Progenitor cell of endocrine pancreas (in vitro differentiated cells): ENCODE data around the gene AKR1C2. TPM values are rescaled to one million over a fixed set of nuclear protein-coding genes. Genes with fewer than 3 reads are reported as not detected.
A peak's percentile ranks its signal among the peaks of the same experiment; 100 is the strongest.
"Not testable (repeated sequence)": the region's sequence is repeated elsewhere in the genome, so short reads cannot be mapped to it uniquely, and the experiment has no call there.

Source experiments
- DNase-seq: peaks from one replicate; pipeline ENCODE4 v3.0.0; 2021; ENCODE audit warnings: low spot score; ENCODE audit not compliant: unreplicated experiment
- H3K27ac Mint-ChIP-seq: 2 replicates; pipeline ENCODE4 v1.8.0; 2021; ENCODE audit warnings: mild to moderate bottlenecking, moderate library complexity, mixed read lengths
- H3K27me3 Mint-ChIP-seq: 2 replicates; pipeline ENCODE4 v1.8.0; 2021; ENCODE audit warnings: mixed read lengths
- H3K36me3 Mint-ChIP-seq: 2 replicates; pipeline ENCODE4 v1.8.0; 2022; ENCODE audit warnings: mixed read lengths; ENCODE audit not compliant: insufficient read depth
- H3K4me1 Mint-ChIP-seq: 2 replicates; pipeline ENCODE4 v1.8.0; 2021; ENCODE audit warnings: low read depth, mixed read lengths
- H3K4me3 Mint-ChIP-seq: 2 replicates; pipeline ENCODE4 v1.8.0; 2021; ENCODE audit warnings: low read depth, mild to moderate bottlenecking, moderate library complexity, mixed read lengths
- H3K9me3 Mint-ChIP-seq: 2 replicates; pipeline ENCODE4 v1.8.0; 2021; ENCODE audit warnings: low read depth, mixed read lengths
- CTCF ChIP-seq: fragments of 200-600 bp; sonication (generic); IDR thresholded peaks from one replicate; pipeline ENCODE4 v1.5.0; 2021; ENCODE audit warnings: antibody characterized with exemption, mild to moderate bottlenecking; ENCODE audit not compliant: unreplicated experiment
- total RNA-seq: library from RNA; stranded (reverse); gene quantifications from 2 replicates; pipeline ENCODE4 v1.2.1, GENCODE V29; 2021

AKR1C2 gene
- total RNA-seq, 1 donor from 2014 or later, result 7.2 TPM

- Mint-ChIP-seq H3K4me1 (peaks cover 7% of the 10 kb centered on the region), H3K27me3 (no peaks in the 10 kb centered on the region), H3K4me3 (no peak overlapping the region), H3K9me3 (no peaks in the 10 kb centered on the region), H3K27ac (no peak overlapping the region), H3K36me3 (no peaks in the 10 kb centered on the region)
- DNase-seq, result no peak
- TF ChIP-seq CTCF, result no peak
Measured at GRCh38 chr10:5018134-5018533, 14.5 kb upstream of the AKR1C2 start.

DNA sequence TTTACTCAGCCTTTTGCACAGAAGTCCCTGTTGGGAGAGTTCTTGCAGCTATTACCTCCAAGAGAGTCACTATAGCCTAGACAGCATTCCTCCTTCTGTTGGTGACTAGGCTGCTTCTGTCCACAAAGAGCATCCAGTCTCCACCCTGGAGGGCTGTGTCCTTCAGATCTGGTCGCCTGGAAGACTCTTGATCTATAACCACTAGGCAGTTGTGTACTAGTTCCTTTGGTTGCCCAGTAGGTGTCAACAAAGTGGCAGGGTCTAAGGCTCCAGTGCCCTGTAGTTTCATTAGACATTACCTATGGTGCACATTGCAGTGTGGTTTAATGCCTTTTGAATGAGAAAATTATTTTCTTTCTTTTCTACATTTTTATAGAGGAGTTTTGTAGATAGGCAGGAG is 11.3 kb upstream of the AKR1C2 start:
- Mint-ChIP-seq H3K4me1 (peaks cover 13% of the 10 kb centered on the region), H3K27me3 (no peaks in the 10 kb centered on the region), H3K4me3 (no peak overlapping the region), H3K36me3 (no peaks in the 10 kb centered on the region), H3K27ac (no peak overlapping the region), H3K9me3 (no peaks in the 10 kb centered on the region)
- no peak for DNase-seq
- peak; percentile 22 for TF ChIP-seq CTCF

GRCh38 chr10:5014200-5014910 is 10.7 kb upstream of the AKR1C2 start:
- not testable (repeated sequence) for DNase-seq, H3K4me3 Mint-ChIP-seq, H3K9me3 Mint-ChIP-seq, H3K36me3 Mint-ChIP-seq, H3K27ac Mint-ChIP-seq, H3K27me3 Mint-ChIP-seq
- peaks cover 10% of the 10 kb centered on the region for H3K4me1 Mint-ChIP-seq

DNA sequence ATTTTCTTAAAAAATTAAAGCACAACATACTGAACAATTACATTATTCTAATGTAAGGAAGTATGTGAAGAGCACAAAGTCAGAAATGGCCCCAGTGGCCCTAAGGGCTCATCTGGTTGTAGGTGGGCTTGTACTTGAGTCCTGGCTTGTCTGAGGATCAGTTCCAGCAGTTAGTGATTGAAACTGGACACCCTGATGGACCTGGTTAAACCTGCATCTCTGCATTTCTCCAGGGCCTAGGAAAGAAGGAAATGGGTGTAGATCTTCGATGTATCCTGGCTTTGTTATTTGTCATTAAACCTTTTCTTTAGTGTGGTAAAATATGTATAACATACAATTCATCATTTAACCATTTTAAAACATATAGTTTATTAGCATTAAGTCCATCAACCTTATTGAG is 9.7 kb upstream of the AKR1C2 start:
- H3K27me3 Mint-ChIP-seq, result no peaks in the 10 kb centered on the region
- no peak for TF ChIP-seq CTCF
- H3K4me3 Mint-ChIP-seq, result no peak overlapping the region
- H3K4me1 Mint-ChIP-seq, result peaks cover 13% of the 10 kb centered on the region
- H3K36me3 Mint-ChIP-seq, result no peaks in the 10 kb centered on the region
- no peaks in the 10 kb centered on the region for H3K9me3 Mint-ChIP-seq
- no peak for DNase-seq
- H3K27ac Mint-ChIP-seq, result no peak overlapping the region

- Mint-ChIP-seq H3K27ac (no peak overlapping the region), H3K27me3 (no peaks in the 10 kb centered on the region), H3K4me1 (peaks cover 14% of the 10 kb centered on the region), H3K36me3 (no peaks in the 10 kb centered on the region), H3K9me3 (no peaks in the 10 kb centered on the region), H3K4me3 (no peak overlapping the region)
- TF ChIP-seq CTCF, result no peak
- DNase-seq, result no peak
Measured at GRCh38 chr10:5012595-5012994, 8.9 kb upstream of the AKR1C2 start.

DNA sequence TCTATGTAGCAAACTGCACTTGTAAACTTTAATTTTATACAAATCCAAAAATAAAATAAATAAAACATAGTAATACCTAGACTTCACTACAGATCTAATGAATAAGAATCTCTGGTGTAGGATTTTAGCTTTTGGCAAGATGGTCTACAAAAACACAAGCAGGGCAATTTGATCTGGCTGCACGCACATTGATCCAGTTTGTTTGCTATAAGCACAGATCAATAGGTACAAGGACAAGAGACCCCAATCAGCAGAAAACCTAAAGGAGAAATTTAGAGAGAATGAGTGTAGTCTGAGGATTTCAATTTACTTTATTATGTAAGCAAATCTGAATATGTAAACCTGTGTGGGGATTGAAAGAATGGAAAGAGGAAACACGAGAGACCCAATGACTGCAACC is 7.7 kb upstream of the AKR1C2 start:
- not testable (repeated sequence) for H3K9me3 Mint-ChIP-seq, H3K4me3 Mint-ChIP-seq, DNase-seq, H3K27ac Mint-ChIP-seq, H3K36me3 Mint-ChIP-seq, H3K27me3 Mint-ChIP-seq
- peaks cover 14% of the 10 kb centered on the region for H3K4me1 Mint-ChIP-seq

GRCh38 chr10:5010043-5010442 is 6.4 kb upstream of the AKR1C2 start:
- H3K27ac Mint-ChIP-seq, H3K27me3 Mint-ChIP-seq, DNase-seq, H3K36me3 Mint-ChIP-seq, H3K9me3 Mint-ChIP-seq, H3K4me3 Mint-ChIP-seq: not testable (repeated sequence)
- H3K4me1 Mint-ChIP-seq, result peaks cover 14% of the 10 kb centered on the region

- not testable (repeated sequence) for H3K27me3 Mint-ChIP-seq, H3K9me3 Mint-ChIP-seq, DNase-seq, H3K4me3 Mint-ChIP-seq, H3K36me3 Mint-ChIP-seq
- H3K4me1 Mint-ChIP-seq, result peaks cover 14% of the 10 kb centered on the region
- peak overlapping the region; percentile 85 for H3K27ac Mint-ChIP-seq
Measured at GRCh38 chr10:5008857-5009548, 5.3 kb upstream of the AKR1C2 start.

GRCh38 chr10:5004501-5004900 is 844 bp upstream of the AKR1C2 start:
- not testable (repeated sequence) for H3K27me3 Mint-ChIP-seq, H3K27ac Mint-ChIP-seq, H3K4me3 Mint-ChIP-seq, H3K4me1 Mint-ChIP-seq, DNase-seq, H3K36me3 Mint-ChIP-seq, H3K9me3 Mint-ChIP-seq
